HL-60/S4 treated with retinoic acid at 250 ng/mL for 4 days and 3 days (cell line): ENCODE measurements around the gene FECH.

Source experiments
- in situ Hi-C: fragments of 300-500 bp; cut with MboI; formaldehyde crosslinking; loops from 2 replicates; pipeline ENCODE4 v1.7.0; 2022; ENCODE audit warnings: low sequenced_read_pairs

The FECH gene

GRCh38 chr18:57581301-57581934 lies 5.1 kb downstream of the FECH start:
- in situ Hi-C loops: no loop called here

- in situ Hi-C loops: no loop called here
These were observed 6.6 kb downstream of the FECH start for GRCh38 chr18:57579934-57580333.

GRCh38 chr18:57576316-57576715 lies 10.2 kb downstream of the FECH start:
- in situ Hi-C loops: no loop called here

- in situ Hi-C loops: no loop called here
These were observed 11.0 kb downstream of the FECH start for GRCh38 chr18:57575542-57575941.

- in situ Hi-C loops: no loop called here
These were observed 11.6 kb downstream of the FECH start for GRCh38 chr18:57574866-57575265.

- in situ Hi-C loops: no loop called here
These were observed 16.3 kb downstream of the FECH start for GRCh38 chr18:57570162-57570561.

GRCh38 chr18:57569133-57569532 lies 17.4 kb downstream of the FECH start:
- in situ Hi-C loops: no loop called here

GRCh38 chr18:57561728-57562423 lies 24.6 kb downstream of the FECH start:
- in situ Hi-C loops: no loop called here

- in situ Hi-C loops: no loop called here
These were observed 25.2 kb downstream of the FECH start for GRCh38 chr18:57561261-57561660.

- in situ Hi-C loops: no loop called here
These were observed 27.2 kb downstream of the FECH start for GRCh38 chr18:57559314-57559713.

- in situ Hi-C loops: no loop called here
These were observed 31.4 kb downstream of the FECH start for GRCh38 chr18:57555134-57555533.

GRCh38 chr18:57550510-57550909 lies 36.0 kb downstream of the FECH start:
- in situ Hi-C loops: no loop called here

- in situ Hi-C loops: no loop called here
These were observed 39.2 kb downstream of the FECH start for GRCh38 chr18:57547260-57547659.

GRCh38 chr18:57544936-57545660 lies 41.4 kb downstream of the FECH start:
- in situ Hi-C loops: no loop called here

- in situ Hi-C loops: no loop called here
These were observed 42.9 kb downstream of the FECH start for GRCh38 chr18:57543560-57543959.

GRCh38 chr18:57542812-57543427 lies 43.6 kb downstream of the FECH start:
- in situ Hi-C loops: no loop called here

- in situ Hi-C loops: no loop called here
These were observed 44.4 kb downstream of the FECH start for GRCh38 chr18:57542126-57542525.

- in situ Hi-C loops: no loop called here
These were observed 46.8 kb downstream of the FECH start for GRCh38 chr18:57539702-57540101.

GRCh38 chr18:57538614-57539013 lies 47.9 kb downstream of the FECH start:
- in situ Hi-C loops: no loop called here

GRCh38 chr18:57534511-57534909 lies 52.0 kb downstream of the FECH start:
- in situ Hi-C loops: no loop called here

- in situ Hi-C loops: no loop called here
These were observed 52.5 kb downstream of the FECH start for GRCh38 chr18:57533868-57534510.
